NCI-H446 treated with DMSO at 0.1 percent for 48 hours (cell line): ENCODE measurements around the gene GLYAT.

ENCODE experiments used
- DNase-seq: peaks from one replicate; lab custom pipeline; 2025; lab: John Stamatoyannopoulos, UW

GLYAT gene, protein sequence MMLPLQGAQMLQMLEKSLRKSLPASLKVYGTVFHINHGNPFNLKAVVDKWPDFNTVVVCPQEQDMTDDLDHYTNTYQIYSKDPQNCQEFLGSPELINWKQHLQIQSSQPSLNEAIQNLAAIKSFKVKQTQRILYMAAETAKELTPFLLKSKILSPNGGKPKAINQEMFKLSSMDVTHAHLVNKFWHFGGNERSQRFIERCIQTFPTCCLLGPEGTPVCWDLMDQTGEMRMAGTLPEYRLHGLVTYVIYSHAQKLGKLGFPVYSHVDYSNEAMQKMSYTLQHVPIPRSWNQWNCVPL

DNA sequence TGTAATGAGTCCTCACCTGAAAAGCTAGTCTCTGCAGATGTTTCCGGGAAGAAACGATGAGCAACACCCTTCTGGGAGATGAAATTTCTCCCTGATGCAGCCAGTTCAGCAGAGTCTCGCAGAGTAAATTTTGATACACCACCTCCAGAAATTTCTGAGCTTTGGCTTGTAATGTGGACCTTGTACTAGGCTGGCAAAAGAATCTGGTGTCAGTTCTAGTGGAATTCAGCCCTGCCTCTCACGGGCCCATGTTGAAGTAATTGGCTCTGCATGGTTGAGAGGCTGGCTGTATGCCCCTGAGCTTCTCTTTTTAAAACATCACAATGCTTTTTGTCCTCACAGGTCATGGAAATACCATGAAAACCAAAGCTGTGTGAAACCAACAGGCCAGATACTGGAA, at the start of gene GLYAT:
GLYAT (minus strand) TSS at position 125 of the 400 bp plus-strand sequence. CDS start 7,447 bp downstream, outside the sequence.
- DNase-seq, result no peak

DNA sequence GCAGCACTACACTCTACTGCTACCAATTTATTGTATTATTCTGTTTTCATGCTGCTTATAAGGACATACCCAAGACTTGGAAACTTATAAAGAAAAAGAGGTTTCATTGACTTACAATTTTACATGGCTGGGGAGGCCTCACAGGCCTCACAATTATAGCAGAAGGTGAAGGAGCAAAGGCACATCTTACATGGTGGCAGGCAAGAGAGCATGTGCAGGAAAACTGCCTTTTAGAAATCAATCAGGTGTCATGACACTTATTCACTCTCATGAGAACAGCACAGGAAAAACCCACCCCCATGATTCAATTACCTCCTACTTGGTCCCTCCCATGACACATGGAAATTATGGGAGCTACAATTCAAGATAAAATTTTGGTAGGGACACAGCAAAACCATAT, 49.6 kb upstream of the GLYAT start:
- DNase-seq, result no peak

DNA sequence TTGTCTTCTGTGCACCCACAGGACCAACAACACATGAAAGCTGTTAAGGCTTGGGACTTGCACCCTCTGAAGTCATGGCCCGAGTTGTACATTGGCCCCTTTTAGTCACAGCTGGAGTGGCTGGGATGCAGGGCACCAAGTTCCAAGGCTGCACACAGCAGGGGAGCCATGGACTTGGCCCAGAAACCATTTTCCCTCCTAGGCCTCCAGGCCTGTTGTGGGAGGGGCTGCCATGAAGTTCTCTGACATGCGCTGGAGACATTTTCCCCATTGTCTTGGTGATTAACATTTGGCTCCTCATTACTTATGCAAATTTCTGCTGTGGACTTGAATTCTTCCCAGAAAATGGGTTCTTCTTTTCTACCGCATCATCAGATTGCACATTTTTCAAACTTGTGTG, 48.8 kb upstream of the GLYAT start:
- no peak for DNase-seq

DNA sequence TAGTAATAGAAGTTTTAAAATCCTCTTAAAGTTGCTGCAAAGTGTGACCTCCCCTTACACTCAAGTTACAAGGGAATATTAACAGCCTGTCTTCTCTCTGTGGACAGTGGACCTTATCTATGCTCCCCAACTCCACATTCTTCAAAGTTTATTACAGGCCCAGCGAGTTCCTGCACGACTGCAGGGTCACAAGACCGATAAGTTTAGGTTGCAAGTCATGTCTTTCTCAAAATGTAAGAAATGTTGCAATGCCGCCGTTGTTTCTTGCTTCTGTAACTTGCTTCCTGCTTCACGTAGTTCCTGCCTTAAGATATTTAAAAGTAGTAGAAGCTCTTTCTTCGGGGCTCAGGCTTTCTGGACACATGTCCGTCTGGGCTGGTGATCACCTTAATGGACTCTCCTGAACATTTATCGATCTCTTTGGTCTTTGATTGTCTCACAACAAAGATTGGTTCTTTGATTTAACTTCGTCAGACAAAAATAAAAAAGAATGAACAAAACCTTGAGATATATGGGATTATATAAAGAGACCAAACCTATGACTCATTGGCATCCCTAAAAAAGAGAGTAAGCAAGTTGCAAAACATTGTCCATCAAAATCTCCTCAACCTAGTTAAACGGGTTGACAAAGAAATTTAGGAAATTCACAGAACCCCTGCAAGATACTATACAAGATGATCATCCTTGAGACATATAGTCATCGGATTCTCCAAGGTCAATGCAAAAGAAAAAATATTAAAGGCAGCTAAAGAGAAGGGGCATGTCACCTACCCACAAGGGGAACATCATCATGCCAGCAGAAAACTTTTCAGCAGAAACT, 45.4 kb upstream of the GLYAT start:
- no peak for DNase-seq

DNA sequence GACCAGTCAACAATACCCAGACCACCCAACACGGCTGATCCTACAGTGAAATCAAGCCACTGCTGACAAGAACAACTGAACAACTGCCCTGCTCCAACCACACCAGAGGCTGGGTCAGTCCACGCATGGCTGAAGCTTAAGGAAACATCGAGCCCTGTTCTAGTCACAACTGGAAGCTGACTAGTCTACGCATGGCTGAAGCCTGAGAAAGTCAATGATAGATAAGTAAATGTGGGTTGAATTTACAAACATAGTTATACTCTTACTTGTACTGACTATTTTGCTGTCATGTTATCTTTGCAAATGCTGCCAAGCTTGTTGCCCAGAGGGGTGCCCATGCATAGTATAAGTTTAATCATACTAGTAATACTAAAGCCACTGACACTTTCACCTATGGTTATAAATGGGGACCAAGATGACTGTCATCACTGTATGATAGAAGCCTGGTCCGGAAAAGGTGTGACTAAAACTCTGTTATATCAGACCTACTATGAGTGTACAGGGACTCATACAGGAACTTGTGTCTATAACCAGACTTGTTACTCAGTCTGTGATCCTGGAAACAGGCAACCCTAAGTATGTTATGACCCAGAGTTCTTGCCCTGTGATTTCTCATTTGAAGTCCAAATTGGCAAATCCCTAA, 43.4 kb upstream of the GLYAT start:
- no peak for DNase-seq

DNA sequence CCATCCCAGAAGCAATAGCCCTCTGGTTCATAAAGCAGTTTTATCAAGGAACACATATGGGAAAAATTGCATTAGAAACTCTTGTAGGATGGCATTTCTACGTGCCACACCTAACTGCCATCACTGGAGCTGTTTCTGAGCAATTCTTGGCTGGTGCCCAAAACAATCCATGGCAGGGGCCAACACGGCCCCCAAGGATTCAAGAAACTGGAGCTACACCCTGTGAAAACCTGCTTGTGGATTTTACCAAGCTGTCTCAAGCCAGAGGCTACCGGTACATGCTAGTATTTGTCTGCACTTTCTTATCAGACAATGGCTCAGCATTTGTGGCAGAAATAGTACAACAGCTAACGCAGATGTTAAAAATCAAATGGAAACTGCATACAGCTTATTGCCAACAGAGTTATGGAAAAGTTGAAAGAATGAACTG, 42.4 kb upstream of the GLYAT start:
- no peak for DNase-seq

DNA sequence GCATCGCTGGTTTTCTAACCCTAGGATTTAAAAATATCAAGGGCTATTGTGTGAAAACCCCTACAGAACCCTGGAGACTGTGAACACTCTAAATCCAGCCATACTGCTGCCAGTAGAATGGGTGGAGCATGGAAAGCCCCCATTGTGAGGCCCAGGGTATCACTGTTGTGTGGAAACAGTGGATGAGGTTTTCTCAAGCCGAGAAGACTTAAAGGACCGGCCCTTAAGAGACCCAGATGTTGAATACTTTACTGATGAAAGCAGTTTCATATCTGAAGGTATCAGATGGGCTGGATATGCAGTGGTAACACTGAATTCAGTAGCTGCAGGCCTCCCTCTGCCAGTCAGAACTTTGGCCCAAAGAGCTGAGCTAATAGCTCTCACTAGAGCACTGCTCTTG, 41.6 kb upstream of the GLYAT start:
- DNase-seq, result no peak

DNA sequence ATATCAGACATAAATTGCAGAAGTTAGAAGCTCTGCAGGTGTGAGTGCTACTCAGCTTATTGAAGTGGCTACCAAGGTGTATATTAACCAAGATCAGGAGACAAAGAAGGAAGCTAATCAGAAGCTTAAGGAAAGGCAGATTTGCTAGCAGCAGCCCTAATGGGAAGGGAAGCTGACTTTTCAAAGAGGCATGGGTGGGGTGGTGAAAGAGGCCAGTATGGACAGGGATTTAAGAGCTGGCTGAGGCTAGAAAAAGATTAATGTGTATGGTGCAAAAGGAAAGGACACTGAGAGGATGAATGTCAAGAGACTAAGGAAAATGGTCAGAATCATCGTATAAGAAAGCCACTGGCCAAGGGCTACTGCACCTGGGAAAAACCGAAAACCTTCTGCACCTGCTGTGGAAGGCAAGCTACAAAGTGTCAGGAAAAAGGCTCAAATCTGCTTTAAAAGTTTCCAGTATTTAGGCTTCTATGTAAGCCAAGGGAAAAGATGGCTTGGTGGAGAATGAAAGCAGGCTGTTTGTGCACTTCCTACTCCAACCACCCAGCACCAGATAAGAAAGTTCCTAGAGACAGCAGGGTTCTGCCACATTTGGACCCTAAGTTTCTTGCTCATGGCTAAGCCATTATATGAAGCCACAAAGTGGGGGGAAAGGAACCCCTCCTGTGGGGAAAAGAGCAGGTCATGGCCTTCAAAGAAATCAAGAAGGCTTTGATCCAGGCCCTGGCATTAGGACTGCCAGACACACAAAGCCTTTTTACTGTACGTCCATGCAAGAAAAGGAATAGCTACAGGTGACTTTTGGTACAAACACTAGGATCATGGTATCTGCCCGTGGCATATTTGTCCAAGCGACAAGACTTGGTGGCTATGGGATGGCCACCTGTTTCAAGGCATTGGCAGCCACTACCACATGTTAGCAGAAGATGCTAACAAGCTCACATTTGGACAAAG, 40.9 kb upstream of the GLYAT start:
- DNase-seq, result no peak

DNA sequence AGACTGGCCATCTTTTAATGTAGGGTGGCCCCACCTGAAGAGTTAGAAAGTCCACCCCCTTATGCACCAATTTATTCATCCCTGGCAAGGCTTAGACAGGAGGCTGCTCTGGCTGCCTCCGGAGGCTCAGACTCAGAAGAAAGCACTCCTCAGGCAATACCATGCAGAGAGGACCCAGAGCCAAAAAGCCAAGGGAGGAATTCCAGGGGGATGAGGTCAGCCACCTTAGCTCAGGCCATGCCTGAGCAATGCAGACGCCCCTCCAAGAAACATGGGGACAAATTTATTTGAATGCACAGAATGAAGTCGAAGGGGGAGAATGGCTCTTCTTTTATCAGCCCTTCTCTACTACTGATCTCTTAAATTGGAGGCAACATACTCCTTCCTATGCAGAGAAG, 39.7 kb upstream of the GLYAT start:
- DNase-seq, result no peak

DNA sequence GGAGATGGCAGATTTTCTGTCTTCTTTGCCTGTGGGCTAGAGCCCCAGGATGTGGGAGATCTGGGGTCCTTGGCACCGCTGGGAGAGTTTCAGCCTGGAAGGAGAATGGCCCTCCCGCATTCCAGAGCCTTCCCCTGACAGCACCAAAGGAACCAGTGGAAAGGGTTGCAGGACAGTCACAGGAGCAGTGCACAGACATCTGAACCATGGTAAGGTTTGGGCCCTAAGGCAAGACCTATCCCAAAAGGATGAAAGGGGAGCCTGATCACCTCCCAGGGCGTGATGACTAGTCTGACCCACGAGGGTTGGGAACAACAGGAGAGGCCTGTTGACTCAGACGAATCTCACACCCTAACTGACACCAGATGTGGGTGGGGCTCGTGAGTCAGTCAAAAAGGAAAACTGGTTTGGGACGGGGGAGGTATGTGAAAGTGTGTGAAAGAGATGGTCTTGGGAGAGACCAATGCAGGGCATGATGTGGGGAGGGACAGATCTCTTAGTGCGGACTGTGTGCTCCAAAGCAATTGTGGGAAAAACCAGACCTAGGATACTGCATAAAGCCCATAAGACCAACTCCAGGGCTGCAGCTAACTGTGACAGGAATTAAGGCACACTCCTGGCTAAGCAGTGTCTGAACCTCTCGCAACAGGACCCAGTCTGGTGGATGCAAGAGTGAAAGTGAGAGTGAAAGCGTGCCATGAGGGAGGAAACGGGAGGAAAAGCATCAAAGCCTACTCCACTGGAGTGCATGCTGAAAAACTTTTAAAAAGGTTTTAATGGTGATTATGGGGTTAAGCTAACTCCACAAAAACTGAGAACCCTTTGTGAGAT, 39.1 kb upstream of the GLYAT start:
- no peak for DNase-seq

DNA sequence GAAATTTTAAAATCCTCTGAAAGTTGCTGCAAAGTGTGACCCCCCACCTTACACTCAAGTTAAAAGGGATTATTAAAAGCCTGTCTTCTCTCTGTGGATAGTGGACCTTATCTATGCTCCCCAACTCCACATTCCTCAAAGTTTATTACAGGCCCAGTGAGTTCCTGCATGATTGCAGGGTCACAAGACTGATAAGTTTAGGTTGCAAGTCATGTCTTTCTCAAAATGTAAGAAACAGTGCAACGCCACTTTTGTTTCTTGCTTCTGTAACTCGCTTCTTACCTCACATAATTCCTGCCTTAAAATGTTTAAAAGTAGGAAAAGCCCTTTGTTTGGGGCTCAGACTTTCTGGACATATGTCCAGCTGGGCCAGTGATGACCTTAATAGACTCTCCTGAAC, 38.4 kb upstream of the GLYAT start:
- DNase-seq, result no peak

DNA sequence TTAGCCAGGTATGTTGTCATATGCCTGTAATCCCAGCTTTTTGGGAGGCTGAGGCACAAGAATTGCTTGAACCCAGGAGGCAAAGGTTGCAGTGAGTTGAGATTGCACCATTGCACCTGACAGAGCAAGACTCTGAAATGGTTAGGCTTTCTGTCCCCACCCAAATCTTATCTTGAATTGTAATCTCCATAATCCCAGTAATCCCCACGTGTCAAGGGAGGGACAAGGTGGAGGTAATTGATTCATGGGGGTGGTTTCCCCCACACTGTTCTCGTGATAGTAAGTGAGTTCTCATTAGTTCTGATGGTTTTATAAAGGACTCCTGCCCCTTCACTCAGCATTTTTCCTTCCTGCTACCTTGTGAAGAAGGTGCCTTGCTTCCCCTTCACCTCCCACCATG, 37.6 kb upstream of the GLYAT start:
- DNase-seq, result no peak

DNA sequence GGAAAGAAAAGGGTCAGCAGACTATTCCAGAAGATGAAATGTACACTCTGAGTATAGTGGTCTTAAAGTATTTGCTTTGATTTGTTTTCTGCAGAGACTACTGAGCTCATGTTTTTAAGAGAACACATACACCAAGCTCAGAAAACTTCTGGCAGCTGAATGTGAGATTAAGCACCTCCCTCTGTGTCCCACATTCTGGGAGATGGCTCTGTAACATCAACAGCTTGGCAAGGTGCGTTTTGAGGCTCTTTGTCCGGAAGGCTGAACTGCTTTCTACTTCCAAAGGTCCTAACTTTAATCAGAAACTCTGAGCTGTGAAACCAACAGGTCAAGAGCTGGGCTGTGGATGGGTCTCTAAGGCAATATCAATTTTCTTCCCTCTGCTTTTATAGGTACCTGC, 36.4 kb upstream of the GLYAT start:
- no peak for DNase-seq

DNA sequence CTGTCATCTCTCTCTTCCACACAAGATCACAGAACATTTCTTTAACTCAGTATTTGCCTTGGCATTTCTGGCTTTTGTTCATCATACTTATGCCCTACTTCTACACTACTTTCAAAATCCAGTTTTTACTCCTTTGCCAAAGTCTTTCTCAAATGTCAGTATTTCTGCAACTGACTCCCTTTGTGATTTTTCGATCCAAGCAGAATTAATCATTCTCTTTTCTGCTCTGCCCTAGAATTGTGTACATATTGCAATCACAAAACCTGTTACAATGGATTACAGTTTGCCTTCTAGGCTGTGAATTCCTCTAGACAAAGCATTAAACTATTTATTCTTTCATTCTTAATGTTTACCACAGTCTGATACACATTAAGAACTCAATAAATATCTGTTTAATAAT, 33.3 kb upstream of the GLYAT start:
- DNase-seq, result no peak

DNA sequence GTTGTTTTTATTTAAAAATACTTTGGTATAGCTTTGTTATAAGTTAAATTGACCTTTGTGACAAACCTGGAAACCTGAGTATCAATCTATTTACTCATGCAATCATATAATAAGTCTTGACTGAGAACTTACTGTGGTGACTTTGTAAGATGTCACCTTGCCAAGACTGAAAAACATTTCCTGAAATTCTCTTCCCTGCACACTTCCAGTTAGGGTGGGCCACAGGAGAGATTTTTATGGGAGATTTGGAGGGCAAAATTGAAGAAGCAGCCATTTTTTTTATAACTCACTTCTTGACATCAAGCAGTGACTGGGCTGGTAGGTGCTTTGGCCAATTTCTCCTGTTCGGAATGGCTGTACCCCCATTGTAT, 31.4 kb upstream of the GLYAT start:
- DNase-seq, result no peak

DNA sequence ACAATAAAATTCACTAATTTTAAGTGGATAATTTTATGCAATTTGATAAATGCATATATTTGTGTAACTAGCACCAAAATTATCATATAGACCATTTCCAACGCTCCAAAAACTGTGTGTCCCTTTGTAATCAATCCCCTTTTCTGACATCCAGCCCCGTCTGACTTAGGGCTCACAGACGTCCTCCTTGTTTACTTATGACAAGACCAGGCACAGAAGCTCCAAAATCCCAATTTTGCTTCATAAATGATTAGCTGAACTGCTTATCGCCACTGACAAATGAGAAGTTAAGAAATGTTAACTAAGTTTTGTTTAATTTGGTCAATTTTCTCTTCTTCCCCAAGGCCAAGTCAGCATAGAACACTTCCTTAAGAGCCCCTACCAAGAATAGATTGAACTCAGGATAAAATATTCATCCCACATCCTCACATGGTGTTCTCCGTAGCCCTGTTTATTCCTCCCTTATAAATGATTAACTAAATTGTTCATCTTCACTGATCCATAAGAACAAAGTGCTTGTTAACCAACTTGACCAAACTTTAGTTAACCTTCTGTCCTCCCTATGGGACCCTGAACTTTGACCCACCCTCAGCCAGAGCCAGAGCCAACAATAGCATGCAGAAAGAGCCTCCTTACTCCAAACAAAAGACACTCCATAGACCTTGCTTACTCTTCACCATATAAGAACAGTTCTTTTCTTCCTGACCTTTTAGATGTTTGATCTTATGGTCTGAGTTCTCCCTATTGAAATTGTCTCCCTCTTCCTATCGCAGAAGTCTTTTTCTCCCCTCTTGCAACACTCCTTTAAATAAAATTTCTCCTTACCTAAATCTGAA, 30.8 kb upstream of the GLYAT start:
- no peak for DNase-seq

DNA sequence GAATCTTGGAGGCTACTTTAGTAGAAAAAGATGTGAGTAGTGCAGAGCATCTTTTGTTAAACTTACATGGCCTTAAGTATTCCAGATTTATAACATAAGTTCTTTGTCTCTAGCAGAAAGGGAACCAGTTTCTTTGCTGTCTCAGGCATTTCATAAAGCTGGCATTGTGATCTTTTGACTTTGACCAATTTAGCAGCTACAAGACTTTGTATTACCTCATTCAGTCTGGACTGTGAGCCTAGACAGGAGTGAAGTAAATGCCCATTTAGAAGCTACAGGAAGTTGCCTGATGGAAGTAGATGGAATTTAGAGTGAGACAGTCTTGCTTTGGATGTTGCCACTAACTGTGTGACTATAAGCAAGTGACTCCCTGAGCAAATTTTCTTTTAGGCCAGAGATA, 25.7 kb upstream of the GLYAT start:
- no peak for DNase-seq

DNA sequence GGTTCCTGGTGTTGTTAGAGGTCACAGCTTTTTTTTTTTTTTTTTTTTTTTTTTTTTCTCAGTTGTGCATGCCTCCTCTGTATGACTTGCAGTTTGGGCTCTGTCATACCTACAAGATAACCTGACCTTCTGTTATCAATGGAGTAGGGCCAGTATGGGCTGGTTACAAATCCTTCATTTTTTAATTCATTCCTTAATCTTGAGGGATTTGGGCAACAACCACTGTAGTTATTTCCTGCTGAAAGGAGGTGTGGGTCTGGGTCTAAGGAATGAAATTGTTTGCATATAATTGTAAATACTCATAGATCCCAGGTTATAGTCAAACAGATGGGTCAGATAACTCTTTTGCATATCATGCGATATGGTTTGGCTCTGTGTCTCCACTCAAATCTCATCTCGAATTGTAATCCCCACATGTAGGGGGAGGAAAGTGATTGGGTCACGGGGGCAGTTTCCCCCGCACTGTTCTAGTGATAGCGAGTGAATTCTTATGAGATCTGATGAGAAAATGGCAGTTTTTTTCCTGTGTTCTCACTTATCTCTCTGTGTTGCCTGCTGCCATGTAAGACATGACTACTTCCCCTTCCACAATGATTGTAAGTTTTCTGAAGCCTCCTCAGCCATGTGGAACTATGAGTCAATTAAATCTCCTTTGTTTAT, 14.1 kb upstream of the GLYAT start:
- DNase-seq, result no peak

DNA sequence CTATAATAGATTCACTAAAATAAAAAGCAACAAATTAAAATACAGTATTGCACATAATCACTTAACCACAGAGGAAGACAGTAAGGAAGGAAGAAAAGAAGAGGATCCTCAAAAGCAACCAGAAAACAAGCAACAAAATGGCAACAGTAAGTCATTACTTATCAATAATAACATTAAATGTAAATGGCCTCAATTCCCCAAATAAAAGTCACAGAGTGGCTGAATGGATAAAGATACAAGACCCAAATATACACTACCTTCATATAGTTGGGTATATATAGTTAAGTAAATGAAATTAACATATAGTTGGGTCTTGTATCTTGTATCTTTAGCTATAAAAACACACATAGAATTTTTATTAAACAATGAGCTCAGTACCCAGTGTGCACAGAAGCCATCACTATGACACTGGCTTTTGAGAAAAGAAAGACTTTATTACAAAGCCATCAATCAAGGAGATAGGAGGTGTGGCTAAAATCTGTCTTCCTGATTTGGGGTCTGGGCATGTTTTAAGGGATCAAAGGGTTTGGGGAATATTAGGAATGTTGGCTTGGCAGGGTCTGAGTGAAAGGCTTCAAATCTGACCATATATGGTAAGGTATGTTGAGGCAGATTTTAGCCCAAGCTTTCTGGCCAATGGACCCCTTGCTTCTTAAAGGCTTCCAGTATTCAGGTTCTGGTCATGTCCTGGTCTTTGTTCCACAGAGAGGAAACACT, 13.4 kb upstream of the GLYAT start:
- no peak for DNase-seq
